KMS-11 (cell line): ENCODE measurements around the gene MIB1.

Experiments
- H2AFZ ChIP-seq: fragments of 200-600 bp; sonication (generic); 2 replicates; pipeline ENCODE4 v1.6.1; 2016; ENCODE audit warnings: antibody characterized with exemption, mixed run types, low read depth
- H3K27ac ChIP-seq: fragments of 200-600 bp; sonication (generic); 2 replicates; pipeline ENCODE4 v1.6.1; 2016; ENCODE audit warnings: mild to moderate bottlenecking, mixed run types
- H3K27me3 ChIP-seq: fragments of 200-600 bp; sonication (generic); 2 replicates; pipeline ENCODE4 v1.6.1; 2017; ENCODE audit warnings: mild to moderate bottlenecking, low read depth, mixed run types, moderate library complexity; ENCODE audit not compliant: insufficient read depth
- H3K36me3 ChIP-seq: fragments of 200-600 bp; sonication (generic); 2 replicates; pipeline ENCODE4 v1.6.1; 2017; ENCODE audit warnings: mild to moderate bottlenecking, mixed run types; ENCODE audit not compliant: insufficient read depth
- H3K4me1 ChIP-seq: fragments of 200-600 bp; sonication (generic); 2 replicates; pipeline ENCODE4 v1.6.1; 2016; ENCODE audit warnings: mild to moderate bottlenecking, low read depth, mixed run types; ENCODE audit not compliant: poor library complexity, severe bottlenecking
- H3K4me2 ChIP-seq: fragments of 200-600 bp; sonication (generic); 2 replicates; pipeline ENCODE4 v1.7.0; 2016; ENCODE audit warnings: mild to moderate bottlenecking, mixed run types
- H3K4me3 ChIP-seq: fragments of 200-600 bp; sonication (generic); IDR thresholded peaks from 2 replicates; pipeline ENCODE4 v1.6.1; 2017; ENCODE audit warnings: low read depth, low read length, mixed read lengths; ENCODE audit not compliant: insufficient read depth
- H3K79me2 ChIP-seq: fragments of 200-600 bp; sonication (generic); 2 replicates; pipeline ENCODE4 v1.6.1; 2016; ENCODE audit warnings: low read depth, mixed run types; ENCODE audit not compliant: insufficient read depth
- H3K9ac ChIP-seq: fragments of 200-600 bp; sonication (generic); 2 replicates; pipeline ENCODE4 v1.6.1; 2016; ENCODE audit warnings: mild to moderate bottlenecking, mixed run types
- H4K20me1 ChIP-seq: fragments of 200-600 bp; sonication (generic); 2 replicates; pipeline ENCODE4 v1.6.1; 2016; ENCODE audit warnings: mild to moderate bottlenecking, mixed run types; ENCODE audit not compliant: insufficient read depth
- CTCF ChIP-seq: fragments of 200-600 bp; sonication (generic); conservative IDR thresholded peaks from 2 replicates; pipeline ENCODE4 v1.6.1; 2017; ENCODE audit warnings: low read depth, mild to moderate bottlenecking, antibody characterized with exemption, low read length, moderate library complexity, mixed read lengths

MIB1 gene

GRCh38 chr18:21808185-21808584 lies 67.6 kb downstream of the MIB1 start:
- no peak for TF ChIP-seq CTCF
- H3K27ac ChIP-seq, result no peak overlapping the region
- H3K4me2 ChIP-seq, result no peak overlapping the region
- no peaks in the 10 kb centered on the region for H3K79me2 ChIP-seq
- peaks cover 5% of the 10 kb centered on the region; the same call in 1 of the 2 replicates for H3K36me3 ChIP-seq
- H3K4me1 ChIP-seq, result peaks cover 35% of the 10 kb centered on the region
- H2AFZ ChIP-seq, result no peak overlapping the region
- no peak overlapping the region for H3K9ac ChIP-seq
- no peaks in the 10 kb centered on the region for H3K27me3 ChIP-seq
- no peaks in the 10 kb centered on the region for H4K20me1 ChIP-seq
- H3K4me3 ChIP-seq, result no peak overlapping the region

- Histone ChIP-seq H3K9ac (no peak overlapping the region), H3K36me3 (peaks cover 1% of the 10 kb centered on the region; the same call in 1 of the 2 replicates), H3K27me3 (no peaks in the 10 kb centered on the region), H2AFZ (no peak overlapping the region), H3K4me3 (no peak overlapping the region), H4K20me1 (no peaks in the 10 kb centered on the region), H3K27ac (no peak overlapping the region), H3K4me1 (peaks cover 39% of the 10 kb centered on the region), H3K4me2 (no peak overlapping the region), H3K79me2 (no peaks in the 10 kb centered on the region)
- TF ChIP-seq CTCF, result no peak
These were observed 69.1 kb downstream of the MIB1 start for GRCh38 chr18:21809725-21810124.

DNA sequence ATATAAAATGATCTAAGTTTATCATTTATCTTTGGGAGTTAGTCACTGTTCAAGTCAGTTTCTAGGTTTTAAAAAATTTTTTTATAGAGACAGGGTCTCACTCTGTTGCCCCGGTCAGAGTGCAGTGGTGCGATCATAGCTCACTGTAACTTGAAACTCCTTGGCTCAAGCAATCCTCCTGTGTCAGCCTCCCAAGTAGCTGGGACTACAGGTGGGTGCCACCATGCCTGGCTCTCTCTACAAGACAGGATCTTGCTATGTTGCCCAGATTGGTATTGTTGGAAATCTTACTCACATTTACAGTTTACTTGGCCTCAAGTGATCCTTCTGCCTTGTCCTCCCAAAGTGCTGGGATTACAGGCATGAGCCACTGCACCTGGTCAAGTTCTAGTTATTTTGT lies 74.5 kb downstream of the MIB1 start:
- H3K4me1 ChIP-seq, result peaks cover 45% of the 10 kb centered on the region
- H2AFZ ChIP-seq, result no peak overlapping the region
- H4K20me1 ChIP-seq, result no peaks in the 10 kb centered on the region
- no peak overlapping the region for H3K27ac ChIP-seq
- H3K9ac ChIP-seq, result no peak overlapping the region
- H3K4me2 ChIP-seq, result no peak overlapping the region
- H3K27me3 ChIP-seq, result no peaks in the 10 kb centered on the region
- no peaks in the 10 kb centered on the region for H3K36me3 ChIP-seq
- TF ChIP-seq CTCF, result no peak
- no peaks in the 10 kb centered on the region for H3K79me2 ChIP-seq
- no peak overlapping the region for H3K4me3 ChIP-seq

DNA sequence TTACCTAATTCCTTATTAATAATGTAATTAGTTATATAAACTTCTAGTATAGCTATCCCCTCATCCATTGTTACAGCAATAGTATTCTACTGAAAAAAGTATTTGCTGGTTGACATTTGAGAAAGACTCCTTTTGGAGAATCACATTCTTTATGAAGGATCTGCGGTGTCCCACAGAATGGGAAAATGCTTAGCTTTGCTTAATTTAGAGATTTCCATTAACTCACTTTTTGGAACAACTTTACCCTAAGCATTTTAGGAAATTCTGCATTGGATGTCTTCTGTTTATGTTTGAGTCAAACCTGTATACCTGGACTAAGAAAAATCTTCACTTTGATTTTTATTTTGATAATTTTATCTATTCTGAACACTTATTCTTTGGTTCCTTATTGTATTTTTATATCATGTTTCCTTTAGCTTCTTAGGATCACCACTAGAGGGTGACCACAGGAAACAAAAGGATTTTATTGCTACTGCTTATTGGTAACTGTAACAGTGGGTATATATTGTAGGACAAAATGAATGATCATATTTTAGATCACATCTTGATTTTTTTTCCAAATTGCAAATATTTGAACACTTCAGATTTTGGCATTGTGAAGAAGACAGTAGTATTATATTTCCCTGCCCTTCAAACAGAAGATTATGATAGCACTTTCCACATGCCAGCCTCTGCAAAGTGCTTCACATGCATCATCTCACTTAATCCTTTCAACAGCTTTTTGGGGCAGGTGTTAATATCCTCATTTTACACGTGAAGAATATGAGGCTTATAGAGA lies 79.6 kb downstream of the MIB1 start:
- Histone ChIP-seq H3K4me3 (no peak overlapping the region), H3K79me2 (no peaks in the 10 kb centered on the region), H3K36me3 (no peaks in the 10 kb centered on the region), H2AFZ (no peak overlapping the region), H3K4me2 (no peak overlapping the region), H4K20me1 (no peaks in the 10 kb centered on the region), H3K4me1 (peaks cover 25% of the 10 kb centered on the region), H3K27me3 (no peaks in the 10 kb centered on the region), H3K9ac (no peak overlapping the region), H3K27ac (no peak overlapping the region)
- TF ChIP-seq CTCF, result peak; percentile 66
